ENCODE data around the gene SULF2. TPM values are rescaled to one million over a fixed set of nuclear protein-coding genes. Genes with fewer than 3 reads are reported as not detected.

Gene SULF2
- total RNA-seq, 1 experiment from 2014 or later: 13.0 TPM

- intact Hi-C loops (cut with micrococcal nuclease): no loop called here
- Histone ChIP-seq H2AFZ (ENCODE audit: low read depth, low read length, poor library complexity, severe bottlenecking) (no peak overlapping the region), H3K4me2 (ENCODE audit: low read length) (no peak overlapping the region), H4K20me1 (ENCODE audit: insufficient read depth) (no peaks in the 10 kb centered on the region), H3K9ac (ENCODE audit: low read length) (no peak overlapping the region), H3K4me1 (ENCODE audit: control insufficient read depth in 1 of 2, insufficient read depth in 2 of 2, low read length in 2 of 2) (peaks cover 5 to 13% of the 10 kb centered on the region in 2 experiments; a peak in 3 of 4 replicates), H3K4me3 (replicated peaks in 1 of 2; ENCODE audit: low read depth in 1 of 2, low read length in 2 of 2) (no peak overlapping the region), H3K27ac (ENCODE audit: low read depth, low read length) (no peak overlapping the region), H3K79me2 (ENCODE audit: insufficient read depth, low read length) (no peaks in the 10 kb centered on the region), H3K9me3 (ENCODE audit: control insufficient read depth in 1 of 2, insufficient read depth in 1 of 2, low read depth in 1 of 2, low read length in 2 of 2) (no peaks in the 10 kb centered on the region), H3K36me3 (ENCODE audit: control insufficient read depth in 1 of 2, insufficient read depth in 2 of 2, low read length in 2 of 2) (no peaks in the 10 kb centered on the region), H3K27me3 (ENCODE audit: insufficient read depth, low read length) (no peaks in the 10 kb centered on the region), H3K9me2 (ENCODE audit: insufficient read depth) (no peaks in the 10 kb centered on the region)
- no TSS peak for BruUV-seq (replicated peaks)
- ATAC-seq (peak; percentile 93), DNase-seq (ENCODE audit: low read depth, low spot score) (no peak)
- TF ChIP-seq RAD21 (IDR thresholded peaks at IDR 0.05; ENCODE audit: low read depth) (no peak), SIN3A (IDR thresholded peaks at IDR 0.05; ENCODE audit: low read depth) (no peak), ZBTB33 (IDR thresholded peaks at IDR 0.05; ENCODE audit: extremely low read depth, insufficient replicate concordance, low read length) (no peak), TCF7L2 (IDR thresholded peaks at IDR 0.05; ENCODE audit: borderline replicate concordance, extremely low read depth, insufficient read depth, insufficient read length) (no peak), JUND (IDR thresholded peaks at IDR 0.05) (no peak), EZH2 (IDR thresholded peaks at IDR 0.05) (no peak), REST (IDR thresholded peaks at IDR 0.05; ENCODE audit: low read depth) (no peak), MAX (IDR thresholded peaks at IDR 0.05) (no peak), SP1 (IDR thresholded peaks at IDR 0.05; ENCODE audit: low read depth) (no peak), SRF (IDR thresholded peaks at IDR 0.05; ENCODE audit: low read depth) (no peak), FOSL1 (IDR thresholded peaks at IDR 0.05; ENCODE audit: low read depth) (no peak), ATF3 (IDR thresholded peaks at IDR 0.05) (no peak), CTCF (IDR thresholded peaks at IDR 0.05 in 2 of 3, conservative IDR thresholded peaks at IDR 0.05 in 1 of 3; ENCODE audit: borderline replicate concordance in 1 of 3, insufficient read depth in 1 of 3, low read depth in 2 of 3, low read length in 2 of 3) (no peak), EZH2phosphoT487 (IDR thresholded peaks at IDR 0.05; ENCODE audit: borderline replicate concordance) (no peak)
- ChIA-PET POLR2A (no interaction called here), CTCF (no interaction called here), RAD21 (ENCODE audit: low non-redundant PET in 1 of 2, low total read pairs in 2 of 2, uncharacterized antibody in 2 of 2, unreplicated experiment in 2 of 2) (no interaction called here)
Measured at GRCh38 chr20:47764154-47764733, 21.0 kb downstream of the SULF2 start.
